ENCODE measurements around the gene FADS2.

- TF ChIP-seq CTCF (IDR thresholded peaks at IDR 0.05) (no peak), POLR2A (IDR thresholded peaks at IDR 0.05; ENCODE audit: low read length) (no peak), NFE2L2 (conservative IDR thresholded peaks at IDR 0.05; ENCODE audit: low read length) (no peak), REST (IDR thresholded peaks at IDR 0.05) (no peak), HOXA7 (CRISPR knock-in tag; IDR thresholded peaks at IDR 0.05) (no peak), EP300 (IDR thresholded peaks at IDR 0.05) (no peak), CHD2 (IDR thresholded peaks at IDR 0.05; ENCODE audit: low read length, partially characterized antibody) (no peak), RAD21 (conservative IDR thresholded peaks at IDR 0.05 in 1 of 2, IDR thresholded peaks at IDR 0.05 in 1 of 2) (no peak), TP53 (CRISPR knock-in tag; IDR thresholded peaks at IDR 0.05) (no peak), MAX (IDR thresholded peaks at IDR 0.05) (no peak), JUN (IDR thresholded peaks at IDR 0.05) (no peak), PBX3 (IDR thresholded peaks at IDR 0.05) (no peak), SMC3 (IDR thresholded peaks at IDR 0.05) (no peak)
Measured at GRCh38 chr11:61841636-61842527, 13.8 kb downstream of the FADS2 start.

All from A549 (cell line).